ENCODE results near the gene RAP1A.
"Not testable (repeated sequence)": the region's sequence is repeated elsewhere in the genome, so short reads cannot be mapped to it uniquely, and the experiment has no call there.

DNA sequence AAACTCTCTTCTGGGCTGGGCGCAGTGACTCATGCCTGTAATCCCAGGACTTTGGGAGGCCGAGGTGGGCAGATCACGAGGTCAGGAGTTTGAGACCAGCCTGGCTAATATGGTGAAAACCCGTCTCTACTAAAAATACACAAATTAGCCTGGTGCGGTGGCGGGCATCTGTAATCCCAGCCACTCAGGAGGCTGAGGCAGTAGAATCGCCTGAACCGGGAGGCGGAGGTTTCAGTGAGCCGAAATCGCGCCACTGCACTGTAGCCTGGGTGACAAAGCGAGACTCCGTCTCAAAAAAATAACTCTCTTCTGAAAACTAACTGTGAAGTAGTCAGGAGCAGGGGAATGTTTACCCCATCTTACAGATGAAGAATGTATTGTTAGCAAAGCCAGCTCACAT, 122.7 kb downstream of the RAP1A start:
- not testable (repeated sequence) for TF ChIP-seq POLR2AphosphoS5 (IDR thresholded peaks at IDR 0.05); POLR2A (IDR thresholded peaks at IDR 0.05; ENCODE audit: low read depth); EP300 (IDR thresholded peaks at IDR 0.05)
- TF ChIP-seq, protein P1, sequence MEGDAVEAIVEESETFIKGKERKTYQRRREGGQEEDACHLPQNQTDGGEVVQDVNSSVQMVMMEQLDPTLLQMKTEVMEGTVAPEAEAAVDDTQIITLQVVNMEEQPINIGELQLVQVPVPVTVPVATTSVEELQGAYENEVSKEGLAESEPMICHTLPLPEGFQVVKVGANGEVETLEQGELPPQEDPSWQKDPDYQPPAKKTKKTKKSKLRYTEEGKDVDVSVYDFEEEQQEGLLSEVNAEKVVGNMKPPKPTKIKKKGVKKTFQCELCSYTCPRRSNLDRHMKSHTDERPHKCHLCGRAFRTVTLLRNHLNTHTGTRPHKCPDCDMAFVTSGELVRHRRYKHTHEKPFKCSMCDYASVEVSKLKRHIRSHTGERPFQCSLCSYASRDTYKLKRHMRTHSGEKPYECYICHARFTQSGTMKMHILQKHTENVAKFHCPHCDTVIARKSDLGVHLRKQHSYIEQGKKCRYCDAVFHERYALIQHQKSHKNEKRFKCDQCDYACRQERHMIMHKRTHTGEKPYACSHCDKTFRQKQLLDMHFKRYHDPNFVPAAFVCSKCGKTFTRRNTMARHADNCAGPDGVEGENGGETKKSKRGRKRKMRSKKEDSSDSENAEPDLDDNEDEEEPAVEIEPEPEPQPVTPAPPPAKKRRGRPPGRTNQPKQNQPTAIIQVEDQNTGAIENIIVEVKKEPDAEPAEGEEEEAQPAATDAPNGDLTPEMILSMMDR (IDR thresholded peaks at IDR 0.05) = not testable (repeated sequence)

Data from esophagus muscularis mucosa (tissue), 4 donors.